ENCODE measurements around the gene B3GNT8. TPM values are rescaled to one million over a fixed set of nuclear protein-coding genes. Genes with fewer than 3 reads are reported as not detected.

B3GNT8 gene
- total RNA-seq, 1 donor from 2014 or later = 5.1 TPM

- H3K9me3 Mint-ChIP-seq = no peaks in the 10 kb centered on the region
- H3K27me3 Mint-ChIP-seq (ENCODE audit: low read depth) = no peaks in the 10 kb centered on the region
- no peak for DNase-seq (ENCODE audit: low spot score in 2 of 2, unreplicated experiment in 2 of 2)
- no peak overlapping the region for H3K4me3 Mint-ChIP-seq
- peaks cover 31% of the 10 kb centered on the region for H3K36me3 Mint-ChIP-seq
- no peak overlapping the region for H3K27ac Mint-ChIP-seq
- TF ChIP-seq, protein P1, sequence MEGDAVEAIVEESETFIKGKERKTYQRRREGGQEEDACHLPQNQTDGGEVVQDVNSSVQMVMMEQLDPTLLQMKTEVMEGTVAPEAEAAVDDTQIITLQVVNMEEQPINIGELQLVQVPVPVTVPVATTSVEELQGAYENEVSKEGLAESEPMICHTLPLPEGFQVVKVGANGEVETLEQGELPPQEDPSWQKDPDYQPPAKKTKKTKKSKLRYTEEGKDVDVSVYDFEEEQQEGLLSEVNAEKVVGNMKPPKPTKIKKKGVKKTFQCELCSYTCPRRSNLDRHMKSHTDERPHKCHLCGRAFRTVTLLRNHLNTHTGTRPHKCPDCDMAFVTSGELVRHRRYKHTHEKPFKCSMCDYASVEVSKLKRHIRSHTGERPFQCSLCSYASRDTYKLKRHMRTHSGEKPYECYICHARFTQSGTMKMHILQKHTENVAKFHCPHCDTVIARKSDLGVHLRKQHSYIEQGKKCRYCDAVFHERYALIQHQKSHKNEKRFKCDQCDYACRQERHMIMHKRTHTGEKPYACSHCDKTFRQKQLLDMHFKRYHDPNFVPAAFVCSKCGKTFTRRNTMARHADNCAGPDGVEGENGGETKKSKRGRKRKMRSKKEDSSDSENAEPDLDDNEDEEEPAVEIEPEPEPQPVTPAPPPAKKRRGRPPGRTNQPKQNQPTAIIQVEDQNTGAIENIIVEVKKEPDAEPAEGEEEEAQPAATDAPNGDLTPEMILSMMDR (IDR thresholded peaks at IDR 0.05; ENCODE audit: unreplicated experiment) = no peak
- H3K4me1 Mint-ChIP-seq = peaks cover 5% of the 10 kb centered on the region
Observed at GRCh38 chr19:41421973-41422372, 5.2 kb downstream of the B3GNT8 start.

- TF ChIP-seq, protein P1 (IDR thresholded peaks at IDR 0.05; ENCODE audit: unreplicated experiment) = no peak
- H3K4me3 Mint-ChIP-seq = no peak overlapping the region
- no peak overlapping the region for H3K27ac Mint-ChIP-seq
- no peaks in the 10 kb centered on the region for H3K4me1 Mint-ChIP-seq
- DNase-seq (ENCODE audit: low spot score in 2 of 2, unreplicated experiment in 2 of 2) = no peak
- no peaks in the 10 kb centered on the region for H3K27me3 Mint-ChIP-seq (ENCODE audit: low read depth)
- peaks cover 32% of the 10 kb centered on the region for H3K36me3 Mint-ChIP-seq
- no peaks in the 10 kb centered on the region for H3K9me3 Mint-ChIP-seq
Observed at GRCh38 chr19:41421314-41421713, 5.9 kb downstream of the B3GNT8 start.

DNA sequence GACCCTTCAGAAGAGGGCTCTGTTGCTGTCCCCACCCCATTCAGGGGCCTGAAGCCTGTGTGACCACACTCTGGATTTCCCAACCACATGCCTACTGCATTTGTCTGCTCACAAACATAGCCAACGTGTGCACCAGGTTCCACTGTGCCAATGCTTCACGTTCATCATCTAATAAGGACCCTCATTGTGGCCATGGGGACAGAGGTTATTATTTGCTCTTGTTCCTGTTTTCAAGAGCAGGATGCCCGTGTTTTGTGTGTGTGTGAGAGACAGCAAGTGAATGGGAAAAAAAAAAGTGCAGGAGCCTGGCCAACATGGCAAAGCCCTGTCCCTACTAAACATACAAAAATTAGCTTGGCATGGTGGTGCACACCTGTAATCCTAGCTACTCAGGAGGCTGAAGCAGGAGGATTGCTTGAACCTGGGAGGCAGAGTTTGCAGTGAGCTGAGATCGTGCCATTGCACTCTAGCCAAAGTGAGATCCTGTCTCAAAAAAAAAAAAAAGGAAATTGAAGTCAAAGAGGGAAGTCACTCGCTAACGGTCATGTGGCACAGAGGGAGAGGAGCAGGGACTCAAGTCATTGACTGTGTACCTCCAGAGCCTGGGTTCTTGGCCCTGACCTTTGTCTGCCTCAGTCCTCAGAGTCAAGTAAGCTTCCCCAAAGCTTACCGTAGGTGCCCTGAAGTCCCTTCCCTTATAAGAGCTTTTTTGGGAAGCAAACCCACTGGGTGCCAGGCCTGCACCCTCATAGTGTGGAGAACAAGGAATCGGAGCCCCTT lies 6.9 kb downstream of the B3GNT8 start:
- no peaks in the 10 kb centered on the region for H3K4me1 Mint-ChIP-seq
- no peak overlapping the region for H3K4me3 Mint-ChIP-seq
- no peaks in the 10 kb centered on the region for H3K27me3 Mint-ChIP-seq (ENCODE audit: low read depth)
- no peak overlapping the region for H3K27ac Mint-ChIP-seq
- H3K36me3 Mint-ChIP-seq = peaks cover 35% of the 10 kb centered on the region
- TF ChIP-seq, protein P1 (IDR thresholded peaks at IDR 0.05; ENCODE audit: unreplicated experiment) = no peak
- H3K9me3 Mint-ChIP-seq = no peaks in the 10 kb centered on the region
- no peak for DNase-seq (ENCODE audit: low spot score in 2 of 2, unreplicated experiment in 2 of 2)

DNA sequence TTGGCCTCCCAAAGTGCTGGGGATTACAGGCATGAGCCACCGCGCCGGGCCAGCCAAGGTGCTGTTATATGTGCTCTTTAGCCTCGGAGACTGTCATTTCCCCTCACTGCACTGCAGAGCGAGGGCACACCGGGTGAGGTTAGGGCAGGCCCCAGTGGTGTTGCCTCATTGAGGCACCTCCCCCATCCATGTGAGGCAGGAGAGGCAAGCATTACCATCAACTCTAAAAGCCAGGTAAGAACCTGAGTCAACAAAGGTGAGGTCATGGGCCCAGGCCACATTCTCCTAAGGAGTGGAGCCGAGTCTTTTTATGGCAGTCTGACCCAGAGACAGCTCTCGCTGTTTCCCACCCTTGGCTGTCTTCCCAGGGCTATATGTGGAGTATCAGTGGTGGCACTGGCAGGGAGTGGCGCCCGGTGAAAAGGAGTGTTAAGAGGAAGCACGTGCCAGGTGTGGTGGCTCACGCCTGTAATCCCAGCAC lies 10.9 kb downstream of the B3GNT8 start:
- TF ChIP-seq, protein P1 (IDR thresholded peaks at IDR 0.05; ENCODE audit: unreplicated experiment) = no peak
- no peaks in the 10 kb centered on the region for H3K27me3 Mint-ChIP-seq (ENCODE audit: low read depth)
- peaks cover 35% of the 10 kb centered on the region for H3K36me3 Mint-ChIP-seq
- H3K9me3 Mint-ChIP-seq = no peaks in the 10 kb centered on the region
- H3K4me1 Mint-ChIP-seq = no peaks in the 10 kb centered on the region
- DNase-seq (ENCODE audit: low spot score in 2 of 2, unreplicated experiment in 2 of 2) = no peak
- no peak overlapping the region for H3K27ac Mint-ChIP-seq
- no peak overlapping the region for H3K4me3 Mint-ChIP-seq

- TF ChIP-seq, protein P1 (IDR thresholded peaks at IDR 0.05; ENCODE audit: unreplicated experiment) = no peak
- Mint-ChIP-seq H3K27ac (no peak overlapping the region), H3K27me3 (ENCODE audit: low read depth) (no peaks in the 10 kb centered on the region), H3K9me3 (no peaks in the 10 kb centered on the region), H3K36me3 (peaks cover 30% of the 10 kb centered on the region), H3K4me3 (no peak overlapping the region), H3K4me1 (no peaks in the 10 kb centered on the region)
- DNase-seq (ENCODE audit: low spot score in 2 of 2, unreplicated experiment in 2 of 2) = no peak
Observed at GRCh38 chr19:41415154-41415571, 12.0 kb downstream of the B3GNT8 start.
